Measurements from ENCODE around the gene HORMAD2.

GRCh38 chr22:30196141-30196879 is 116.0 kb downstream of the HORMAD2 start:
- no peak for TF ChIP-seq CTCF (conservative IDR thresholded peaks at IDR 0.05; ENCODE audit: low read depth, low read length)
- TF ChIP-seq EZH2 (IDR thresholded peaks at IDR 0.05; ENCODE audit: borderline replicate concordance, low read depth, low read length, poor library complexity, severe bottlenecking) = no peak
